Measurements from ENCODE around the gene CD300LD.

The CD300LD gene

GRCh38 chr17:74543406-74543805, 48.7 kb downstream of the CD300LD start:
- 82% methylated on average over 14 of the region's 14 CpGs for WGBS
- no peaks in the 10 kb centered on the region for H3K9me3 ChIP-seq (ENCODE audit: insufficient read depth, low read depth, low read length)

GRCh38 chr17:74542727-74543383, 49.2 kb downstream of the CD300LD start:
- no peak overlapping the region for H3K4me3 ChIP-seq (ENCODE audit: low read length)
- H3K27ac ChIP-seq (ENCODE audit: low read depth, low read length) = no peak overlapping the region
- peaks cover 3% of the 10 kb centered on the region; the same call in 1 of the 2 replicates for H3K27me3 ChIP-seq (ENCODE audit: insufficient read depth, low read length)
- no peaks in the 10 kb centered on the region for H3K4me1 ChIP-seq (ENCODE audit: insufficient read depth, low read length)
- WGBS = 93% methylated on average over 17 of the region's 17 CpGs
- H3K36me3 ChIP-seq (ENCODE audit: insufficient read depth, low read length) = no peaks in the 10 kb centered on the region
- no peak overlapping the region for H3K9ac ChIP-seq (ENCODE audit: low read depth, low read length)
- no peaks in the 10 kb centered on the region for H3K9me3 ChIP-seq (ENCODE audit: insufficient read depth, low read depth, low read length)

More at GRCh38 chr17:74543406-74543805, 48.7 kb downstream of the CD300LD start:
- H3K36me3 ChIP-seq (ENCODE audit: insufficient read depth, low read length) = no peaks in the 10 kb centered on the region
- no peak overlapping the region for H3K4me3 ChIP-seq (ENCODE audit: low read length)
- no peaks in the 10 kb centered on the region for H3K4me1 ChIP-seq (ENCODE audit: insufficient read depth, low read length)
- H3K27ac ChIP-seq (ENCODE audit: low read depth, low read length) = no peak overlapping the region
- no peak overlapping the region for H3K9ac ChIP-seq (ENCODE audit: low read depth, low read length)
- no peaks in the 10 kb centered on the region for H3K27me3 ChIP-seq (ENCODE audit: insufficient read depth, low read length)

GRCh38 chr17:74542166-74542565, 49.9 kb downstream of the CD300LD start:
- no peaks in the 10 kb centered on the region for H3K4me1 ChIP-seq (ENCODE audit: insufficient read depth, low read length)
- no peak overlapping the region for H3K27ac ChIP-seq (ENCODE audit: low read depth, low read length)
- H3K36me3 ChIP-seq (ENCODE audit: insufficient read depth, low read length) = no peaks in the 10 kb centered on the region
- no peak overlapping the region for H3K9ac ChIP-seq (ENCODE audit: low read depth, low read length)
- WGBS = 93% methylated on average over 5 of the region's 5 CpGs
- peaks cover 3% of the 10 kb centered on the region; the same call in 1 of the 2 replicates for H3K27me3 ChIP-seq (ENCODE audit: insufficient read depth, low read length)
- H3K9me3 ChIP-seq (ENCODE audit: insufficient read depth, low read depth, low read length) = no peaks in the 10 kb centered on the region
- H3K4me3 ChIP-seq (ENCODE audit: low read length) = no peak overlapping the region

- 91% methylated on average over 23 of the region's 23 CpGs for WGBS
- Histone ChIP-seq H3K9me3 (ENCODE audit: insufficient read depth, low read depth, low read length) (no peaks in the 10 kb centered on the region), H3K27ac (ENCODE audit: low read depth, low read length) (no peak overlapping the region), H3K4me1 (ENCODE audit: insufficient read depth, low read length) (no peaks in the 10 kb centered on the region), H3K9ac (ENCODE audit: low read depth, low read length) (no peak overlapping the region), H3K27me3 (ENCODE audit: insufficient read depth, low read length) (peaks cover 3% of the 10 kb centered on the region; the same call in 1 of the 2 replicates), H3K4me3 (ENCODE audit: low read length) (no peak overlapping the region), H3K36me3 (ENCODE audit: insufficient read depth, low read length) (no peaks in the 10 kb centered on the region)
Measured at GRCh38 chr17:74541176-74542111, 50.6 kb downstream of the CD300LD start.

- no peak overlapping the region for H3K4me3 ChIP-seq (ENCODE audit: low read length)
- H3K4me1 ChIP-seq (ENCODE audit: insufficient read depth, low read length) = no peaks in the 10 kb centered on the region
- 82% methylated on average over 10 of the region's 10 CpGs for WGBS
- no peak overlapping the region for H3K9ac ChIP-seq (ENCODE audit: low read depth, low read length)
- H3K9me3 ChIP-seq (ENCODE audit: insufficient read depth, low read depth, low read length) = 0 out of 2 replicates have a peak, but pooled peaks cover 2% of the 10 kb centered on the region
- peaks cover 3% of the 10 kb centered on the region; the same call in 1 of the 2 replicates for H3K27me3 ChIP-seq (ENCODE audit: insufficient read depth, low read length)
- no peaks in the 10 kb centered on the region for H3K36me3 ChIP-seq (ENCODE audit: insufficient read depth, low read length)
- H3K27ac ChIP-seq (ENCODE audit: low read depth, low read length) = no peak overlapping the region
Measured at GRCh38 chr17:74539281-74539820, 52.7 kb downstream of the CD300LD start.

GRCh38 chr17:74536890-74537289, 55.2 kb downstream of the CD300LD start:
- peaks cover 3% of the 10 kb centered on the region; the same call in 1 of the 2 replicates for H3K27me3 ChIP-seq (ENCODE audit: insufficient read depth, low read length)
- 0 out of 2 replicates have a peak, but pooled peaks cover 2% of the 10 kb centered on the region for H3K9me3 ChIP-seq (ENCODE audit: insufficient read depth, low read depth, low read length)
- H3K36me3 ChIP-seq (ENCODE audit: insufficient read depth, low read length) = no peaks in the 10 kb centered on the region
- H3K27ac ChIP-seq (ENCODE audit: low read depth, low read length) = no peak overlapping the region
- no peak overlapping the region for H3K4me3 ChIP-seq (ENCODE audit: low read length)
- 88% methylated on average over 3 of the region's 3 CpGs for WGBS
- H3K9ac ChIP-seq (ENCODE audit: low read depth, low read length) = no peak overlapping the region
- H3K4me1 ChIP-seq (ENCODE audit: insufficient read depth, low read length) = no peaks in the 10 kb centered on the region; the same call in 1 of the 2 replicates

- Histone ChIP-seq H3K9ac (ENCODE audit: low read depth, low read length) (no peak overlapping the region), H3K36me3 (ENCODE audit: insufficient read depth, low read length) (no peaks in the 10 kb centered on the region), H3K9me3 (ENCODE audit: insufficient read depth, low read depth, low read length) (0 out of 2 replicates have a peak, but pooled peaks cover 2% of the 10 kb centered on the region), H3K27me3 (ENCODE audit: insufficient read depth, low read length) (peaks cover 4% of the 10 kb centered on the region; the same call in 1 of the 2 replicates), H3K27ac (ENCODE audit: low read depth, low read length) (no peak overlapping the region), H3K4me3 (ENCODE audit: low read length) (no peak overlapping the region), H3K4me1 (ENCODE audit: insufficient read depth, low read length) (no peaks in the 10 kb centered on the region; the same call in 1 of the 2 replicates)
- WGBS = 55% methylated on average over 8 of the region's 10 CpGs
Measured at GRCh38 chr17:74532115-74532514, 60.0 kb downstream of the CD300LD start.

- H3K27me3 ChIP-seq (ENCODE audit: insufficient read depth, low read length) = peaks cover 4% of the 10 kb centered on the region; the same call in 1 of the 2 replicates
- H3K9me3 ChIP-seq (ENCODE audit: insufficient read depth, low read depth, low read length) = 0 out of 2 replicates have a peak, but pooled peaks cover 2% of the 10 kb centered on the region
- H3K4me1 ChIP-seq (ENCODE audit: insufficient read depth, low read length) = no peaks in the 10 kb centered on the region; the same call in 1 of the 2 replicates
- no peaks in the 10 kb centered on the region for H3K36me3 ChIP-seq (ENCODE audit: insufficient read depth, low read length)
- no peak within 1 kb of the TSS for H3K27ac ChIP-seq (ENCODE audit: low read depth, low read length)
- WGBS = 92% methylated on average over 9 of the region's 10 CpGs
- H3K4me3 ChIP-seq (ENCODE audit: low read length) = no peak within 1 kb of the TSS
- no peak within 1 kb of the TSS for H3K9ac ChIP-seq (ENCODE audit: low read depth, low read length)
Measured at GRCh38 chr17:74531231-74531761, 60.8 kb downstream of the CD300LD start, which contains the start of gene CD300LB. Gene CD300LB, minus strand, starts transcription at chr17:74531475. Its CDS starts 125 bp downstream, at chr17:74531350.

- Histone ChIP-seq H3K27ac (ENCODE audit: low read depth, low read length) (no peak overlapping the region), H3K36me3 (ENCODE audit: insufficient read depth, low read length) (no peaks in the 10 kb centered on the region), H3K9ac (ENCODE audit: low read depth, low read length) (no peak overlapping the region), H3K4me3 (ENCODE audit: low read length) (no peak overlapping the region), H3K9me3 (ENCODE audit: insufficient read depth, low read depth, low read length) (0 out of 2 replicates have a peak, but pooled peaks cover 2% of the 10 kb centered on the region), H3K27me3 (ENCODE audit: insufficient read depth, low read length) (peaks cover 4% of the 10 kb centered on the region), H3K4me1 (ENCODE audit: insufficient read depth, low read length) (no peaks in the 10 kb centered on the region; the same call in 1 of the 2 replicates)
- 93% methylated on average over 5 of the region's 5 CpGs for WGBS
Measured at GRCh38 chr17:74530831-74531150, 61.3 kb downstream of the CD300LD start.

All from HUES64 (cell line).